Measurements from ENCODE around the gene RAI1.

Gene RAI1

DNA sequence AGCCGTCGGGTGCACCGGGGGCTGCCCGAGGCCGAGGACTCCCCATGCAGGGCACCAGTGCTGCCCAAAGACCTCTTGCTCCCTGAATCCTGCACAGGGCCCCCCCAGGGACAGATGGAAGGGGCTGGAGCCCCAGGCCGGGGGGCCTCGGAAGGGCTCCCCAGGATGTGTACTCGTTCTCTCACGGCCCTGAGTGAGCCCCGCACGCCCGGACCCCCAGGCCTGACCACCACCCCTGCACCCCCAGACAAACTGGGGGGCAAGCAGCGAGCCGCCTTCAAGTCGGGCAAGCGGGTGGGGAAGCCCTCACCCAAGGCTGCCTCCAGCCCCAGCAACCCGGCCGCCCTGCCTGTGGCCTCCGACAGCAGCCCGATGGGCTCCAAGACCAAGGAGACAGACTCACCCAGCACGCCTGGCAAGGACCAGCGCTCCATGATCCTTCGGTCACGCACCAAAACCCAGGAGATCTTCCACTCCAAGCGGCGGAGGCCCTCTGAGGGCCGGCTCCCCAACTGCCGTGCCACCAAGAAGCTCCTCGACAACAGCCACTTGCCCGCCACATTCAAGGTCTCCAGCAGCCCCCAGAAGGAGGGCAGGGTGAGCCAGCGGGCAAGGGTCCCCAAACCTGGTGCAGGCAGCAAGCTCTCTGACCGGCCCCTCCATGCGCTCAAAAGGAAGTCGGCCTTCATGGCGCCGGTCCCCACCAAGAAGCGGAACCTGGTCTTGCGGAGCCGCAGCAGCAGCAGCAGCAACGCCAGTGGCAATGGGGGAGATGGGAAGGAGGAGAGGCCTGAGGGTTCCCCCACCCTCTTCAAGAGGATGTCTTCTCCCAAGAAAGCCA is 114.9 kb downstream of the RAI1 start:
- H3K27ac ChIP-seq = no peak overlapping the region
- TF ChIP-seq, protein P1, sequence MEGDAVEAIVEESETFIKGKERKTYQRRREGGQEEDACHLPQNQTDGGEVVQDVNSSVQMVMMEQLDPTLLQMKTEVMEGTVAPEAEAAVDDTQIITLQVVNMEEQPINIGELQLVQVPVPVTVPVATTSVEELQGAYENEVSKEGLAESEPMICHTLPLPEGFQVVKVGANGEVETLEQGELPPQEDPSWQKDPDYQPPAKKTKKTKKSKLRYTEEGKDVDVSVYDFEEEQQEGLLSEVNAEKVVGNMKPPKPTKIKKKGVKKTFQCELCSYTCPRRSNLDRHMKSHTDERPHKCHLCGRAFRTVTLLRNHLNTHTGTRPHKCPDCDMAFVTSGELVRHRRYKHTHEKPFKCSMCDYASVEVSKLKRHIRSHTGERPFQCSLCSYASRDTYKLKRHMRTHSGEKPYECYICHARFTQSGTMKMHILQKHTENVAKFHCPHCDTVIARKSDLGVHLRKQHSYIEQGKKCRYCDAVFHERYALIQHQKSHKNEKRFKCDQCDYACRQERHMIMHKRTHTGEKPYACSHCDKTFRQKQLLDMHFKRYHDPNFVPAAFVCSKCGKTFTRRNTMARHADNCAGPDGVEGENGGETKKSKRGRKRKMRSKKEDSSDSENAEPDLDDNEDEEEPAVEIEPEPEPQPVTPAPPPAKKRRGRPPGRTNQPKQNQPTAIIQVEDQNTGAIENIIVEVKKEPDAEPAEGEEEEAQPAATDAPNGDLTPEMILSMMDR (IDR thresholded peaks at IDR 0.05) = no peak
- no peaks in the 10 kb centered on the region for H3K27me3 ChIP-seq
- H3K4me1 ChIP-seq = peaks cover 0 to 10% (median 0%) of the 10 kb centered on the region in 4 donors
- peaks cover 5 to 77% (median 43%) of the 10 kb centered on the region in 3 donors for H3K36me3 ChIP-seq
- intact Hi-C loops (cut with DNase I; ENCODE audit: low total_unique reads) = no loop called here
- no peak overlapping the region for H3K4me3 ChIP-seq
- no peak for DNase-seq
- H3K9me3 ChIP-seq = no peaks in the 10 kb centered on the region

DNA sequence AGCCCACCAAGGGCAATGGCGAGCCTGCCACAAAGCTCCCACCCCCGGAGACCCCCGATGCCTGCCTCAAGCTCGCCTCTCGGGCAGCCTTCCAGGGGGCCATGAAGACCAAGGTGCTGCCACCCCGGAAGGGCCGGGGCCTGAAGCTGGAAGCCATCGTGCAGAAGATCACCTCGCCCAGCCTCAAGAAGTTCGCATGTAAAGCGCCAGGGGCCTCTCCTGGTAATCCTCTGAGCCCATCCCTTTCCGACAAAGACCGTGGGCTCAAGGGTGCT is 115.5 kb downstream of the RAI1 start:
- no peak for DNase-seq
- H3K27ac ChIP-seq = no peak overlapping the region
- no peaks in the 10 kb centered on the region for H3K27me3 ChIP-seq
- H3K4me3 ChIP-seq = no peak overlapping the region
- no peaks in the 10 kb centered on the region for H3K9me3 ChIP-seq
- TF ChIP-seq, protein P1 (IDR thresholded peaks at IDR 0.05) = no peak
- H3K36me3 ChIP-seq = peaks cover 5 to 81% (median 43%) of the 10 kb centered on the region in 3 donors
- intact Hi-C loops (cut with DNase I; ENCODE audit: low total_unique reads) = no loop called here
- peaks cover 0 to 10% (median 0%) of the 10 kb centered on the region in 4 donors for H3K4me1 ChIP-seq

DNA sequence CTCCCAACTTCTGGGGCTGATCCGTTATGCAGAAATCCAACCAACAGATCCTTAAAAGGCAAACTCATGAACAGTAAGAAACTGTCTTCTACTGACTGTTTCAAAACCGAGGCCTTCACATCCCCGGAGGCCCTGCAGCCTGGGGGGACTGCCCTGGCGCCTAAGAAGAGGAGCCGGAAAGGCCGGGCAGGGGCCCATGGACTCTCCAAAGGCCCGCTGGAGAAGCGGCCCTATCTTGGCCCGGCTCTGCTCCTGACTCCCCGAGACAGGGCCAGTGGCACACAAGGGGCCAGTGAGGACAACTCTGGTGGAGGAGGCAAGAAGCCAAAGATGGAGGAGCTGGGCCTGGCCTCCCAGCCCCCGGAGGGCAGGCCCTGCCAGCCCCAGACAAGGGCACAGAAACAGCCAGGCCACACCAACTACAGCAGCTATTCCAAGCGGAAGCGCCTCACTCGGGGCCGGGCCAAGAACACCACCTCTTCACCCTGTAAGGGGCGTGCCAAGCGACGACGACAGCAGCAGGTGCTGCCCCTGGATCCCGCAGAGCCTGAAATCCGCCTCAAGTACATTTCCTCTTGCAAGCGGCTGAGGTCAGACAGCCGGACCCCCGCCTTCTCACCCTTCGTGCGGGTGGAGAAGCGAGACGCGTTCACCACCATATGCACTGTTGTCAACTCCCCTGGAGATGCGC is 116.0 kb downstream of the RAI1 start:
- intact Hi-C loops (cut with DNase I; ENCODE audit: low total_unique reads) = no loop called here
- H3K4me3 ChIP-seq = no peak overlapping the region
- no peak for DNase-seq
- TF ChIP-seq, protein P1 (IDR thresholded peaks at IDR 0.05) = no peak
- H3K4me1 ChIP-seq = peaks cover 0 to 10% (median 0%) of the 10 kb centered on the region in 4 donors
- H3K36me3 ChIP-seq = peaks cover 5 to 86% (median 43%) of the 10 kb centered on the region in 3 donors
- H3K27me3 ChIP-seq = no peaks in the 10 kb centered on the region
- no peaks in the 10 kb centered on the region for H3K9me3 ChIP-seq
- H3K27ac ChIP-seq = no peak overlapping the region

DNA sequence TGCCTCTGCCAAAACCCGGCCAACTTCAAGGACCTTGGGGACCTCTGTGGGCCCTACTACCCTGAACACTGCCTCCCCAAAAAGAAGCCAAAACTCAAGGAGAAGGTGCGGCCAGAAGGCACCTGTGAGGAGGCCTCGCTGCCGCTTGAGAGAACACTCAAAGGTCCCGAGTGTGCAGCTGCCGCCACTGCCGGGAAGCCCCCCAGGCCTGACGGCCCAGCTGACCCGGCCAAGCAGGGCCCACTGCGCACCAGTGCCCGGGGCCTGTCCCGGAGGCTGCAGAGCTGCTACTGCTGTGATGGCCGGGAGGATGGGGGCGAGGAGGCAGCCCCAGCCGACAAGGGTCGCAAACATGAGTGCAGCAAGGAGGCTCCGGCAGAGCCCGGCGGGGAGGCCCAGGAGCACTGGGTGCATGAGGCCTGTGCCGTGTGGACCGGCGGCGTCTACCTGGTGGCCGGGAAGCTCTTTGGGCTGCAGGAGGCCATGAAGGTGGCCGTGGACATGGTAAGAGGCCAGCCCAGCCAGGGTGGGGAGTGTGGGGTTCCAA is 116.8 kb downstream of the RAI1 start:
- Histone ChIP-seq H3K4me3 (no peak overlapping the region), H3K36me3 (peaks cover 5 to 82% (median 43%) of the 10 kb centered on the region in 3 donors), H3K27me3 (no peaks in the 10 kb centered on the region), H3K27ac (no peak overlapping the region), H3K9me3 (no peaks in the 10 kb centered on the region), H3K4me1 (peaks cover 0 to 5% (median 0%) of the 10 kb centered on the region in 4 donors)
- DNase-seq = no peak
- TF ChIP-seq, protein P1 (IDR thresholded peaks at IDR 0.05) = no peak
- intact Hi-C loops (cut with DNase I; ENCODE audit: low total_unique reads) = no loop called here

DNA sequence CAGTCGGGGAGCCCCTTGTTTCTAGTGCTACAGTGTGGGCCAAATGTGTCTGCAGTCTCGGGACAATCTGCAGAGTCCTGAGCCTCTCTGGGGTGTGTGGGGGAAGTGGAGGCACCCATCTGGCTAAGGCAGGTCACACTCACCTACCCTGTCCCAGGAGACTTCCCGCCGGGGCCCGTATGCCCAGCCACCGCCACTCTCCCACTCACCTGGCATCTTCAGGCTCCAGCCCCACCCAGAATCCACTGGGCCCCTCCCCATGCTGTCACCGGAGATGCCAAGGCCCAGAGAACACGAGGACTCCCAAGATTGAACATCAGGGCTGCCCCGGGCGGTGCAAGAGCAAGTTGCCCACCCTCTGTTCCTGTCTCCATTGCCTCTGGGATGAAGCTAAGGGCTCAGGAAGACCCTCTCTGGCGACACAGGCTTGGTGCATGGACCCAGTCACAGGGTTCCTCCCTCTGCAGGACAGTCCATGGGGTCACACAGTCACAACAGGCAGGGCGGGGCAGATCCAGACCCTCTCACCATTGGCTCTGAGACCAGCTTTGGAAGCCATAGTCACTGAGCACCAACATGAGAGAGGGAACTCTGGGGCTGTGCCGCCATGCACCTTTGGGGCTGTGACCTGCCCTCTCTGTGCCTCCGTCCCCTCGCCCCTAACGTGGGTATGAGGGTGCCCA is 117.5 kb downstream of the RAI1 start:
- no peak for DNase-seq
- TF ChIP-seq, protein P1 (IDR thresholded peaks at IDR 0.05) = no peak
- Histone ChIP-seq H3K27ac (no peak overlapping the region), H3K4me3 (no peak overlapping the region), H3K4me1 (peaks cover 0 to 5% (median 0%) of the 10 kb centered on the region in 4 donors), H3K36me3 (peaks cover 7 to 81% (median 43%) of the 10 kb centered on the region in 3 donors), H3K9me3 (no peaks in the 10 kb centered on the region), H3K27me3 (no peaks in the 10 kb centered on the region)
- intact Hi-C loops (cut with DNase I; ENCODE audit: low total_unique reads) = no loop called here

Data from tibial artery (tissue), 4 donors.